ELF-1 (cell line): ENCODE measurements around the gene TOP2B.

Experiments
- DNase-seq: peaks from one replicate; pipeline ENCODE4 v3.0.0-alpha.2; 2016; ENCODE audit warnings: low read depth, low spot score

TOP2B gene

GRCh38 chr3:25582242-25582641 is 82.5 kb downstream of the TOP2B start:
- no peak for DNase-seq

- no peak for DNase-seq
These were observed 82.9 kb downstream of the TOP2B start for GRCh38 chr3:25581823-25582222.

GRCh38 chr3:25581335-25581734 is 83.4 kb downstream of the TOP2B start:
- DNase-seq = no peak

GRCh38 chr3:25580534-25580933 is 84.2 kb downstream of the TOP2B start:
- DNase-seq = no peak

GRCh38 chr3:25578059-25578458 is 86.6 kb downstream of the TOP2B start:
- no peak for DNase-seq

- no peak for DNase-seq
These were observed 87.8 kb downstream of the TOP2B start for GRCh38 chr3:25576831-25577454.

- DNase-seq = no peak
These were observed 88.6 kb downstream of the TOP2B start for GRCh38 chr3:25576146-25576545.

GRCh38 chr3:25575001-25575400 is 89.7 kb downstream of the TOP2B start:
- no peak for DNase-seq

GRCh38 chr3:25574172-25574765 is 90.4 kb downstream of the TOP2B start:
- no peak for DNase-seq

- no peak for DNase-seq
These were observed 91.1 kb downstream of the TOP2B start for GRCh38 chr3:25573386-25574171.

- DNase-seq = no peak
These were observed 91.8 kb downstream of the TOP2B start for GRCh38 chr3:25572919-25573385.

- no peak for DNase-seq
These were observed 92.4 kb downstream of the TOP2B start for GRCh38 chr3:25572336-25572735.

- no peak for DNase-seq
These were observed 93.4 kb downstream of the TOP2B start for GRCh38 chr3:25571285-25571684.

- DNase-seq = no peak
These were observed 96.1 kb downstream of the TOP2B start for GRCh38 chr3:25568525-25569078.

- no peak for DNase-seq
These were observed 96.7 kb downstream of the TOP2B start for GRCh38 chr3:25567806-25568524.

GRCh38 chr3:25567388-25567787 is 97.3 kb downstream of the TOP2B start:
- no peak for DNase-seq

- DNase-seq = peak; percentile 24
These were observed 98.3 kb downstream of the TOP2B start for GRCh38 chr3:25566358-25566920.

- no peak for DNase-seq
These were observed 98.9 kb downstream of the TOP2B start for GRCh38 chr3:25565807-25566206.

GRCh38 chr3:25564075-25564474 is 100.6 kb downstream of the TOP2B start:
- DNase-seq = no peak

- no peak for DNase-seq
These were observed 101.1 kb downstream of the TOP2B start for GRCh38 chr3:25563601-25564000.

- no peak for DNase-seq
These were observed 105.9 kb downstream of the TOP2B start for GRCh38 chr3:25558796-25559195.
